Uterus (tissue), 4 donors: ENCODE results near the gene CAMTA1. TPM values are rescaled to one million over a fixed set of nuclear protein-coding genes. Genes with fewer than 3 reads are reported as not detected.

Source experiments
- DNase-seq, 2 donors: peaks; one replicate each; pipeline ENCODE4 v3.0.0-alpha.2; 2019 to 2020
- H3K27ac ChIP-seq, 2 donors: fragments of 200-600 bp; sonication (generic); 1 replicate in 1 of 2; 2 replicates in 1 of 2; pipeline ENCODE4 v1.5.1; 2016 to 2018
- H3K27me3 ChIP-seq, 2 donors: fragments of 200-600 bp; sonication (generic); one replicate each; pipeline ENCODE4 v1.5.1; 2018 to 2019; ENCODE audit warnings: control low read depth in 1 of 2
- H3K36me3 ChIP-seq, 2 donors: fragments of 200-600 bp; sonication (generic); one replicate each; pipeline ENCODE4 v1.5.1; 2019; ENCODE audit warnings: control low read depth in 1 of 2
- H3K4me1 ChIP-seq, 2 donors: fragments of 200-600 bp; sonication (generic); one replicate each; pipeline ENCODE4 v1.5.1; 2018 to 2019; ENCODE audit warnings: control low read depth in 1 of 2
- H3K4me3 ChIP-seq, 2 donors: fragments of 200-600 bp; sonication (generic); 1 replicate in 1 of 2; 2 replicates in 1 of 2; pipeline ENCODE4 v1.5.1; 2018 to 2019; ENCODE audit warnings: mild to moderate bottlenecking in 1 of 2
- H3K9me3 ChIP-seq, 2 donors: fragments of 200-600 bp; sonication (generic); one replicate each; pipeline ENCODE4 v1.5.1; 2019; ENCODE audit warnings: control low read depth in 1 of 2
- CTCF ChIP-seq, 4 experiments: fragments of 200-600 bp in 2 of 4; fragments of 450-650 bp in 2 of 4; sonication (generic) in 2 of 4; IDR thresholded peaks; one replicate each; pipeline ENCODE4 v1.5.1; 2016 to 2019; ENCODE audit warnings: antibody characterized with exemption in 4 of 4, mild to moderate bottlenecking in 2 of 4, moderate library complexity in 1 of 4
- POLR2A ChIP-seq, 2 donors: fragments of 450-650 bp; IDR thresholded peaks; one replicate each; pipeline ENCODE4 v1.6.1; 2016; ENCODE audit warnings: antibody characterized with exemption in 2 of 2, mild to moderate bottlenecking in 1 of 2, moderate library complexity in 1 of 2
- intact Hi-C: fragments of 100-400 bp; cut with DNase I; formaldehyde crosslinking; loops from one replicate; pipeline ENCODE4 v1.15.1; 2023; ENCODE audit warnings: low total_unique reads
- total RNA-seq, 4 donors: library from RNA; depleted of rRNA in 3 of 4; stranded (reverse); fragments of >200 nt in 3 of 4; gene quantifications; one replicate each; pipeline versions ENCODE4 v1.1.0 to v1.2.4, GENCODE V29; 2014 to 2023
- donor health status: DM: yes; HTN: yes; CAD: no.

Gene CAMTA1
- total RNA-seq, 4 donors from 2014 or later = 29.7 to 427 (median 64.8) TPM

GRCh38 chr1:7430047-7430608 lies 644.9 kb downstream of the CAMTA1 start:
- Histone ChIP-seq H3K27ac (no peak overlapping the region), H3K9me3 (no peaks in the 10 kb centered on the region), H3K4me3 (no peak overlapping the region), H3K27me3 (no peaks in the 10 kb centered on the region), H3K36me3 (no peaks in the 10 kb centered on the region), H3K4me1 (no peaks in the 10 kb centered on the region)
- DNase-seq = no peak
- intact Hi-C loops = no loop called here
- TF ChIP-seq POLR2A (IDR thresholded peaks at IDR 0.05) (no peak), CTCF (IDR thresholded peaks at IDR 0.05) (no peak)

DNA sequence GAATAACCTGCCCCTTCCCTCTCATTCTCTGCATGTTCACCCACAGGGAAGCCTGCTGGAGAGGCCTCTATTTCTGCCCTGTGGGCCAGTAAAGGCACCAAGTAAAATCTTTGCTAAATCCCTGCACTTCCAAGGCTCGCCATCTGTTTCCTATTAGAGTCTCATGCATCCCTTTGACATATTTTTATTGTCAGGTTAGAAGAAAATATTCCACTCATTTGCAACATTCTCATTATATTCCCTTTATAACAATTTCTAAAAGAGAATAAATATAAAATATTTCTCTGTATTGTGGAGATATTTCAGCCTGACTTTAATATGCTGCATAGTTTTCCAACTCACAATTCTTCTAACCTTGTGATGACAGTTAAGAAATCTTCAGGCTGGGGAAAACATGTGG lies 645.4 kb downstream of the CAMTA1 start:
- no peak for DNase-seq
- Histone ChIP-seq H3K4me3 (no peak overlapping the region), H3K27ac (no peak overlapping the region), H3K27me3 (no peaks in the 10 kb centered on the region), H3K9me3 (no peaks in the 10 kb centered on the region), H3K36me3 (no peaks in the 10 kb centered on the region), H3K4me1 (no peaks in the 10 kb centered on the region)
- intact Hi-C loops = no loop called here
- TF ChIP-seq POLR2A (IDR thresholded peaks at IDR 0.05) (no peak), CTCF (IDR thresholded peaks at IDR 0.05) (no peak)

- no peak for TF ChIP-seq CTCF (IDR thresholded peaks at IDR 0.05)
- TF ChIP-seq POLR2A (IDR thresholded peaks at IDR 0.05) = no peak
- intact Hi-C loops = no loop called here
- Histone ChIP-seq H3K27ac (no peak overlapping the region), H3K4me3 (no peak overlapping the region), H3K36me3 (no peaks in the 10 kb centered on the region), H3K9me3 (no peaks in the 10 kb centered on the region), H3K27me3 (no peaks in the 10 kb centered on the region), H3K4me1 (no peaks in the 10 kb centered on the region)
- DNase-seq = no peak
Observed at GRCh38 chr1:7432102-7432899, 647.0 kb downstream of the CAMTA1 start.

DNA sequence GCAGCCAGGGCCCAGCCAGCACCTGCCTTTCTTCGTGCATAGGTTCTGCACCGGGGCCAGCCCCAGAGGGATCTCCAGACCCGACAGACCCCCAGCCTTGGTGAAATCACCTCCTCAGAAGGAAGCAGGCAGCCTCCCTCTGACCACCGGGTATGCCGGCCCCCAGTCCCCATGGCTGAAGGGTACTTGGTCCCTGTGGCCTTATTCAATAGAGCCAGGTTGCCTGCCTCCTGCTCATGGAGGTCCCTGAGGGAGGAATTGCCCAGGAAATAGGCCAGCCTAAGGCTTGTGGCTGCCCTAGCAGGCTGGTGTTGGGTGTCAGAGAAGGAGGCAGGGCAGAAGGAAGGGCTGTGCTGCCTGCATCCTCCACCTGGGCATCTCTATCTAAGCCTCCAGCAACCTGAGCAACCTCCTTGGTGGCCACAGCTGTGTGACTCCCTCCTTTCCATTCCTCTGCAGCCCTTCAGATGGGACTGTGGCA lies 647.7 kb downstream of the CAMTA1 start:
- intact Hi-C loops = no loop called here
- TF ChIP-seq CTCF (IDR thresholded peaks at IDR 0.05) (no peak), POLR2A (IDR thresholded peaks at IDR 0.05) (no peak)
- no peak overlapping the region for H3K4me3 ChIP-seq
- DNase-seq = no peak
- H3K36me3 ChIP-seq = no peaks in the 10 kb centered on the region
- no peaks in the 10 kb centered on the region for H3K4me1 ChIP-seq
- H3K9me3 ChIP-seq = no peaks in the 10 kb centered on the region
- no peaks in the 10 kb centered on the region for H3K27me3 ChIP-seq
- H3K27ac ChIP-seq = no peak overlapping the region

DNA sequence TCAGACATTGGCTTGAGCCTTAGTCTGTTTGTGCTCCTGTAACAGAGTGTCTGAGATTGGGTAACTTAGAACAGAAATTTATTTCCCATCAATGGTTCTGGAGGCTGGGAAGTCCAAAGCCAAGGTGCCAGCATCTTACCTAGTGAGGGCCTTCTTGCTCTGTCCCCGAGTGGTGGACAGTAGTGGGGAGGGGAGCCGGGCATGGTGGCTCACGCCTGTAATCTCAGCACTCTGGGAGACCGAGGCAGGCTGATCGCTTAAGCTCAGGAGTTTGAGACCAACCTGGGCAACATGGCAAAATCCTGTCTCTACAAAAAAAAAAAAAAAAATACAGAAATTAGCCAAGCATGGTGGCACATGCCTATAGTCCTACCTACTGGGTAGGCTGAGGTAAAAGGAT lies 649.3 kb downstream of the CAMTA1 start:
- H3K4me1 ChIP-seq = no peaks in the 10 kb centered on the region
- intact Hi-C loops = no loop called here
- DNase-seq = no peak
- no peak overlapping the region for H3K27ac ChIP-seq
- no peak overlapping the region for H3K4me3 ChIP-seq
- no peaks in the 10 kb centered on the region for H3K27me3 ChIP-seq
- no peak for TF ChIP-seq POLR2A (IDR thresholded peaks at IDR 0.05)
- TF ChIP-seq CTCF (IDR thresholded peaks at IDR 0.05) = no peak
- no peaks in the 10 kb centered on the region for H3K36me3 ChIP-seq
- no peaks in the 10 kb centered on the region for H3K9me3 ChIP-seq
